ENCODE measurements around the gene OTX1. TPM values are rescaled to one million over a fixed set of nuclear protein-coding genes. Genes with fewer than 3 reads are reported as not detected.
A peak's percentile ranks its signal among the peaks of the same experiment; 100 is the strongest.

OTX1 gene
- total RNA-seq, 1 donor from 2014 or later, result not detected

DNA sequence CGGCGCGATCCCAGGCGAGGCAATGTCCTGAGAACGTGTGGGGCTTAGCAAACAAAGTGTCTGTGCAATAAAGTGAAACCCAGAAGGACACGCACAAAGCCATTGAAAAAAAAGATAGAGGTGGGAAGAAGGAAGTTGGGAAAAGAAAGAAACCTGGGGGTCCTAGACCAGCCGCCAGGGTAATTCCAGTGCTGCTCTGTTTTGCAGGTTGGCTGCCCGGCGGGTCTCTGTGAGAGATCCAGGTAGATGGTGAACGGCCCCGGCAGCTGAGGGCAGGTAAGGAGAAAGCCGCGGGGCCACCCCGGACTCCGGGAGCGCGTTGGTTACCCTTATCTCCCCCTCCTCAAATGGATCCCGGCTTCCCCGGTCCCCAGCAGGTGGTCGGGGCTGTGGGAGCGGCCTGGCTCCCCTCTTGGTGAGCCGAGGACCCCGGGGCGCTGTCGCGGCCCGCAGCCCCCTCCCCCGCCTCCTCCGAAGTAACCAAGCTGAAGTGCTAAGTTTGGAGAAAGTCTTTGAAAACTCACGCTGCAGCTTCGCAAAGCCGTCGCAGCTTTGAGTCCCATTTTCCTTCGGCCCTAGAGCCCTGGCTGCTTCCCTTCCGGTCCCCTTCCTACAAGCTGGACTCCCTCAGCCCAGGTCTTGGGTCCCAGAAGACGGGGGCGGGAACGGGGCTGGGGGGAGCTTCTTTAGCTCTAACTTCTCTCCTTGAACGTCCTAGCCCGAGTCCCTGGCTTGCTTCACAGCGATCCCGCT lies 588 bp downstream of the OTX1 start:
- H3K36me3 ChIP-seq (ENCODE audit: control insufficient read depth, insufficient read depth, low read length), result no peaks in the 10 kb centered on the region
- peak overlapping the region; percentile 24 for H3K4me3 ChIP-seq (ENCODE audit: low read depth, low read length)
- H3K27me3 ChIP-seq (ENCODE audit: control insufficient read depth, insufficient read depth, low read length), result peaks cover 94% of the 10 kb centered on the region
- DNase-seq (ENCODE audit: low read depth), result no peak
- TF ChIP-seq, protein P1, sequence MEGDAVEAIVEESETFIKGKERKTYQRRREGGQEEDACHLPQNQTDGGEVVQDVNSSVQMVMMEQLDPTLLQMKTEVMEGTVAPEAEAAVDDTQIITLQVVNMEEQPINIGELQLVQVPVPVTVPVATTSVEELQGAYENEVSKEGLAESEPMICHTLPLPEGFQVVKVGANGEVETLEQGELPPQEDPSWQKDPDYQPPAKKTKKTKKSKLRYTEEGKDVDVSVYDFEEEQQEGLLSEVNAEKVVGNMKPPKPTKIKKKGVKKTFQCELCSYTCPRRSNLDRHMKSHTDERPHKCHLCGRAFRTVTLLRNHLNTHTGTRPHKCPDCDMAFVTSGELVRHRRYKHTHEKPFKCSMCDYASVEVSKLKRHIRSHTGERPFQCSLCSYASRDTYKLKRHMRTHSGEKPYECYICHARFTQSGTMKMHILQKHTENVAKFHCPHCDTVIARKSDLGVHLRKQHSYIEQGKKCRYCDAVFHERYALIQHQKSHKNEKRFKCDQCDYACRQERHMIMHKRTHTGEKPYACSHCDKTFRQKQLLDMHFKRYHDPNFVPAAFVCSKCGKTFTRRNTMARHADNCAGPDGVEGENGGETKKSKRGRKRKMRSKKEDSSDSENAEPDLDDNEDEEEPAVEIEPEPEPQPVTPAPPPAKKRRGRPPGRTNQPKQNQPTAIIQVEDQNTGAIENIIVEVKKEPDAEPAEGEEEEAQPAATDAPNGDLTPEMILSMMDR (IDR thresholded peaks at IDR 0.05; ENCODE audit: insufficient read depth, low read length, poor library complexity, severe bottlenecking), result no peak

DNA sequence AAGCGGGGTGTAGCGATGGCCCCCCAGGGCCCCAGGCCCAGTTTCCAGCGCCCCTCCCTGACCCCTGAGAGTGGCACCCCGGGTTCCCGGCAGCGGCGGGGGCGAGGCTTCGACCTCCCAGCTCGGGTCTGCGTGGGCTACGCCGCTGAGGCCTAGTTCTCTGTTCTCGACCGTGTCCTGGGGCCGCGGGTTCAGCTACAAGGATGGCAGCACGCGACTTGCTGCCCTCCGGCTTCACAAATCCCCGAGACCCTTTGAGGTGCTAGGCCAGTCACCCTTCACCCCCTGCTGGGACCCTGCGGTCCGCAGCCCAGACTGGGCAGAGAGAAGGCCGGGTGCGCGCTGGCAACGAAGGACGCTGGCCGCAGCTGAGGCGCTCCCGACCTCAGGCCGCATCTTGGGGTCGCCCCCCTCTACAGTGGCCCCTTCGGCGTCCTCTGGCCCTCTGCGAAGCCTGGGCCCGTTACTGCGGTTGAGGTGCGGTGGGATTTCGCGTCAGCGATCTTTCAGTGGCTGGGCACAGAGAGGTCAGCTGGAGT lies 1.2 kb downstream of the OTX1 start:
- TF ChIP-seq, protein P1 (IDR thresholded peaks at IDR 0.05; ENCODE audit: insufficient read depth, low read length, poor library complexity, severe bottlenecking), result no peak
- Histone ChIP-seq H3K27me3 (ENCODE audit: control insufficient read depth, insufficient read depth, low read length) (peaks cover 98% of the 10 kb centered on the region), H3K4me3 (ENCODE audit: low read depth, low read length) (no peak overlapping the region)

DNA sequence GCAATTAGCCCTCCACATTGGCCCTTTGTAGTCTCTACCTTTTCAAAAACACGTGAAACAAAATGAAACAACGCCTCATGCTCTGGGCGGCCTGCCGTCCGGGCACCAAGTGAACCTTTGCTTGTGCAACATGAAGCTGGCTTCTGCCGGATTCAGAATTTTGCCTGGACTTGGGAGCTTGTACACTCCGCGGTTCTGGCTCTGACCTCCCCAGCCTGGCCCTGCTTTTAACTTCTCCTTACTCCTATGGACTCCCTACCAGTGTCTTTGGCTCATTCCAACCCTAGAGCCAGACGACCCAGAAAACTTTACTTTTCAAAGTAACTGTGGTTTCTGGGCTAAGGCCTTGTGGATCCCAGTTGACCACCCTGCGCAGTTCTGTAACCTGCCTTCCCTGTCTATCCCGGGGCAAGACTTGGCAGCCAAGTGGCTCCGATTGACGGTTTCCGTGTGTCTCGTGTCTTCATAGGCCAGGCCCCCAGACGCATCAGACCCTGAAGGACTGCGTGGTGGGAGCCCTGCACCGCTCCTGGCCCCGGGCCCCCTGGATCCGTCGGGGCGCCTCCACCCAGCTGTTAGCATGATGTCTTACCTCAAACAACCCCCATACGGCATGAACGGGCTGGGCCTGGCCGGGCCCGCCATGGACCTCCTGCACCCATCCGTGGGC lies 1.9 kb downstream of the OTX1 start:
- TF ChIP-seq, protein P1 (IDR thresholded peaks at IDR 0.05; ENCODE audit: insufficient read depth, low read length, poor library complexity, severe bottlenecking), result no peak
- Histone ChIP-seq H3K27me3 (ENCODE audit: control insufficient read depth, insufficient read depth, low read length) (peaks cover 97% of the 10 kb centered on the region), H3K4me3 (ENCODE audit: low read depth, low read length) (no peak overlapping the region), H3K36me3 (ENCODE audit: control insufficient read depth, insufficient read depth, low read length) (no peaks in the 10 kb centered on the region)
- DNase-seq (ENCODE audit: low read depth), result no peak

More for the DNA sequence above, 1.2 kb downstream of the OTX1 start:
- H3K36me3 ChIP-seq (ENCODE audit: control insufficient read depth, insufficient read depth, low read length), result no peaks in the 10 kb centered on the region
- DNase-seq (ENCODE audit: low read depth), result no peak

DNA sequence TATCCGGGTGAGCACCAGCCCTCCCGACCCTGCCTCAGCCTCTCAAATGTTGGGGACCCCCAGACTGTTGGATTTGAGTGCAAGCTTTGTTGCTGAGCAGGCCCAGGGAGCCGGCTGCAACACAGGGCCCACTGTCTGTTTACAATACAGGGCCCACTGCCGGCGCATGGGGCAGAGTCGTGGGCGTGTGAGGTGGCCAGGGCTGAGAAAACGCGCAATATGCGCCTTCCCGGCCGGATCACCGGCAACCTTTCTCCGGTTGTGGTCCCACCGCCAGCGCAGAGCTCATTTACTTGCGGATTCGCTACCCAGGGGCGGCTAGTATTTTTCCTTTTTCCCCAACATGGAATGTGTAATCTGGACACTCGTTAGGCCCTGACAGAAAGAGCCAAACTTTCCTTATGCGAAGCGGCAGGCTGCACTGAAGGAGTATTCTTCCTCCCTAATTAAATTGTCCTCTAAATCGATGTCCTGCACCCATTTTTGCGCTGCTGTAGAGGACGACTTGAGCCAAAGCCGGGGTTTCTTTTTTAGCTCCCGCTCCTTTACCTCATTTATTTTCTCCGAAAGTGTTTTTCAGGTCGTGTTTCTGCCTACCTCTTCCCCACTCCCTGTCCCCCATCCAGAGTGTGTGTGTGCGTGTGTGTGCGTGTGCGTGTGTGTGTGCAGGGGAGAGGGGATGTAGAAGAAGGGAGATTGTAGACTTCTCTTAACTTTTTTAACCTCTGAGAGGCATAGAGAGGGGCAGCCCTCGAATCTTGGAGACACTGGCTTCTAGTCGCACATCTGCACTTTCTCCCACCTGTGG lies 2.7 kb downstream of the OTX1 start:
- TF ChIP-seq, protein P1 (IDR thresholded peaks at IDR 0.05; ENCODE audit: insufficient read depth, low read length, poor library complexity, severe bottlenecking), result no peak

DNA sequence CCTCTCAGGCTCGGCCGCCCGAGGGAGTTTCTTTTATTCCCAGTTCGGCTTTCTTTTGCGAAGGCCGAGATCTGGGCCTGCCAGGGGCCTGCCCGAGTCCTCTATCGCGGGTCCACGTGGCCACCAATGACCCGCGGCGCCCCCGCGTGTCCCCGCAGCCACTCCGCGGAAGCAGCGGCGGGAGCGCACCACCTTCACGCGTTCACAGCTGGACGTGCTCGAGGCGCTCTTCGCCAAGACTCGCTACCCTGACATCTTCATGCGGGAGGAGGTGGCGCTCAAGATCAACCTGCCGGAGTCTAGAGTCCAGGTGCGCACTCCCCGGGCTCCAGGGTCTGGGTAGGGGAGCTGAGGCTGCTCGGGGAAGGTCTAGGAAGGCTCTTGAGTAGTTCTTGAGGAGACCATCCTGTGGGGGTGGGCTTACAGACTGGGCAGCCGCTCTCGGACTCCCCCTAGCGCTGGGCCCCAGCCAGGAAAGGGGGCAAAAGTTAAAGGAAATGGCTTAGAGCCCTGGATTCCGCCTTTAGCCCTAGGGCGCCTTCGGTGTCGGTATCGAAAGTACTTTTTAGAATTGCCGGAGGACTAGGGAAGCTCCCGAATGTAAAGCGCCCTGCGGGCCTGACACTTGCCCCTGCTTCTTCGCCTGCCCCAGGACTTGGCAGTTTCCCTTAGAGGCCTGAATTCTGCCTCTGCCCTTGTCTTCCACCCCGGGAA lies 3.4 kb downstream of the OTX1 start:
- TF ChIP-seq, protein P1 (IDR thresholded peaks at IDR 0.05; ENCODE audit: insufficient read depth, low read length, poor library complexity, severe bottlenecking), result peak; percentile 61
- H3K27me3 ChIP-seq (ENCODE audit: control insufficient read depth, insufficient read depth, low read length), result peaks cover 97% of the 10 kb centered on the region
- H3K36me3 ChIP-seq (ENCODE audit: control insufficient read depth, insufficient read depth, low read length), result no peaks in the 10 kb centered on the region
- no peak for DNase-seq (ENCODE audit: low read depth)
- no peak overlapping the region for H3K4me3 ChIP-seq (ENCODE audit: low read depth, low read length)

More for the DNA sequence above, 2.7 kb downstream of the OTX1 start:
- Histone ChIP-seq H3K36me3 (ENCODE audit: control insufficient read depth, insufficient read depth, low read length) (no peaks in the 10 kb centered on the region), H3K27me3 (ENCODE audit: control insufficient read depth, insufficient read depth, low read length) (peaks cover 97% of the 10 kb centered on the region), H3K4me3 (ENCODE audit: low read depth, low read length) (no peak overlapping the region)
- DNase-seq (ENCODE audit: low read depth), result no peak

All from kidney epithelial cell (primary cell).